ENCODE results near the gene KPRP.

DNA sequence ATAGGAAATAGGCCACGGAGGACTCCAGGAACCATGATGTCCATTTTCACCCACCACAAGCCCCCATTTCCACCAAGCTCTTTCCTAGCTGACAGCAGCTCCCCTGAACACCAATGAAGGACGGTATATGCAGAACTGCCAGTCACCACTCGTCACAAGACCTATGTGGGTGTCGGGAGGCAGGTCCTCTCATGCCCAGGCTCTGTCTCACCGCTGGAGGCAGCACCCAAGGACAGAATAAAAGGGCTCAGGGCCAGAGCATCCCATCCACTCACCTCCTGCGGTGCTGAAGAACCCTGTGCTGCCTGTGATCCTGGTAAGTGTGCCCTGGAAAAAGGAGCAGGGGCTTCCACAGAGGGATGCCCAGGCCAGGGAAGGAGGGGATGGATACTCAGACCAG is 17.1 kb downstream of the KPRP start, which contains the start of gene LCE1F:
- TF ChIP-seq, protein P1, sequence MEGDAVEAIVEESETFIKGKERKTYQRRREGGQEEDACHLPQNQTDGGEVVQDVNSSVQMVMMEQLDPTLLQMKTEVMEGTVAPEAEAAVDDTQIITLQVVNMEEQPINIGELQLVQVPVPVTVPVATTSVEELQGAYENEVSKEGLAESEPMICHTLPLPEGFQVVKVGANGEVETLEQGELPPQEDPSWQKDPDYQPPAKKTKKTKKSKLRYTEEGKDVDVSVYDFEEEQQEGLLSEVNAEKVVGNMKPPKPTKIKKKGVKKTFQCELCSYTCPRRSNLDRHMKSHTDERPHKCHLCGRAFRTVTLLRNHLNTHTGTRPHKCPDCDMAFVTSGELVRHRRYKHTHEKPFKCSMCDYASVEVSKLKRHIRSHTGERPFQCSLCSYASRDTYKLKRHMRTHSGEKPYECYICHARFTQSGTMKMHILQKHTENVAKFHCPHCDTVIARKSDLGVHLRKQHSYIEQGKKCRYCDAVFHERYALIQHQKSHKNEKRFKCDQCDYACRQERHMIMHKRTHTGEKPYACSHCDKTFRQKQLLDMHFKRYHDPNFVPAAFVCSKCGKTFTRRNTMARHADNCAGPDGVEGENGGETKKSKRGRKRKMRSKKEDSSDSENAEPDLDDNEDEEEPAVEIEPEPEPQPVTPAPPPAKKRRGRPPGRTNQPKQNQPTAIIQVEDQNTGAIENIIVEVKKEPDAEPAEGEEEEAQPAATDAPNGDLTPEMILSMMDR (IDR thresholded peaks at IDR 0.05) = no peak
- TF ChIP-seq POLR2A (IDR thresholded peaks at IDR 0.05) (no peak), POLR2AphosphoS5 (IDR thresholded peaks at IDR 0.05) (no peak)

Data from prostate gland (tissue), 2 donors.